ENCODE data around the gene PBX1.
"Not testable (repeated sequence)": the region's sequence is repeated elsewhere in the genome, so short reads cannot be mapped to it uniquely, and the experiment has no call there.

The PBX1 gene

DNA sequence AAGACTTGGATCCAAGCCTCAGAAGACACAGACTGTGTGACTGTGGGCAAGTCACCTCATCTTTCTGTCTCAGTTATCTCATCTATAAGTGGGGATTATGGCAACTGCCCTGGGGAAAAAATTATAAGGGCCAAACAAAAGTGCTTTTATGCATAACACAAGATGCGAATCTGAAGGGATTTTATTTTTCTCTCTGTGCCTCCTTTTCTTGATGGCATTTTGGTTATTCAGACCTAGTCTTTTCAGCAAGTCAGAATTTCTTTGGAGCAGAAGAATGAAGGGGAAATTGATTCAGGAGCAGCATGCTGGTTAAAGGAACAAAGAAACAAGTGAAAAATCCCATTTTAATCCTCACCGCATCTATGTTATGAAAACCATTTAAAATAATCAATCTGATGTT, 86.9 kb downstream of the PBX1 start:
- no peak for DNase-seq

GRCh38 chr1:164647211-164647610, 88.2 kb downstream of the PBX1 start:
- DNase-seq: no peak

DNA sequence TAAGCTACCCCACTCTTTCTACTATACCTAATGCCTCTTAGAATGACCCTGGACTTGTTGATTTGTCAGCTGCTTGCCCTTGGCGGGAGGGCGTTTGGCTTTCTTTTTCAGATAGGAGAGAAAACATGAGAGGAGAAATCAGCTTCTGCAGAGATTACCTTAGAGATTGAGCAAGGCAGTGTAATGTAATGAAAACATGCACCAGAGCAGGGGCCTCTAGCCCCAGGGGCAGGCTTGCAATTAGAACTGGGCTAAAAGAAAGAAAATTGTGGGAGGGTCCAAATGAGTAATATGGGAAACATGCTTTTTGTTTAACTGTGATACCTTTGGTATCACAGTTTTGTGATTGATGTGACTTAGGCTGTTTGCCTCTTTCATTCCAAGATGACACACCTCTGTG, 89.7 kb downstream of the PBX1 start:
- DNase-seq: no peak

- DNase-seq: no peak
Measured at GRCh38 chr1:164649146-164649545, 90.2 kb downstream of the PBX1 start.

GRCh38 chr1:164650531-164650930, 91.5 kb downstream of the PBX1 start:
- DNase-seq: no peak

GRCh38 chr1:164651351-164651951, 92.5 kb downstream of the PBX1 start:
- no peak for DNase-seq

DNA sequence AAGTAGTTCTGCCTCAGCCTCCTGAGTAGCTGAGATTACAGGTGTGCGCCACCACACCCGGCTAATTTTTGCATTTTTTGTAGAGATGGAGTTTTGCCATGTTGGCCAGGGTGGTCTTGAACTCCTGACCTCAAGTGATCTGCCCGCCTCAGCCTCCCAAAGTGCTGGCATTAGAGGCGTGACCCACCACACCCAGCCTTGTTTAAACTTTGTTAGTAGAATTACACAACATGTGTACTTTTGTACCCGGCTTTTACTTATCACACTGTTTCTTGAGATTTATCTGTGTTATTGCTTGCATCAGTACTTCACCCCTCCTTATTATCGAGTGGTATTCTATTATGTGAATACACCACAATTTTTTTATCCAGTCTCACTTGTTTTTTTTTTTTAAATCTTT, 94.0 kb downstream of the PBX1 start:
- not testable (repeated sequence) for DNase-seq

DNA sequence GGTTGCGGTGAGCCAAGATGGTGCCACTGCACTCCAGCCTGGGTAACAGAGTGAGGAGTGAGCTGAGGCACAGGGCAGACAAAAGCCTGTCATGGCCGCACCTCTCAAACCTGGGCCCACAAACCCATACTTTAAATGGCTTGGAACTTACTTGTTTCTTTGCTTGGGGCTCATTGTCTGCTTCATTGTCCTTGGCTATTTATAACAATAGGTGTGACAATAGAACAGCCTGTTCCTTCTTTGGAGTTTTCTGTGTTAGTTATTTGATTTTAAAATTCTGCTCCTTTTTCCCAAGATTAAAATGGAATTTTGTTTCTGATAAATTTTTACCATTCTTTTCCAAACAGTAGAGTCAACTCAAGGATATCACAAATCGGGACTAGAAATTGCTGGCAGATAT, 94.7 kb downstream of the PBX1 start:
- no peak for DNase-seq

DNA sequence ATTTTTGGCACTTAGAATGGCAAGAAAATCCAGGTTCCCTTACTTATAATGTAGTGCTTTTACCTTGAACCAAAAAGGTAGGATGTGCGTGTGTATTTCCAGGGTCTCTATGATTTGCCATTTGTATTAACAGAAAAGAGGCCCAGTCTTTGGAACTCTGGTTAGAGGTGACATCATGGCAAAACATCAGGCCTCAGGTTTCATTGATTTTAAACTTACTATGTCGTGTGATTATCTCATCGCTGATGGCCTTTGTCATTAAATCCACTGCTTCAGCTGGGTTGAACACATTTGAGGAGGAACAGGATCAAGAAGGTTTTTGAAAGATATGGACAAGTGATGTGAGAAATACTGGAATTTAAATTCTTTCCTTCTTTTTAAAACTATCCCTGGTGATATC, 95.2 kb downstream of the PBX1 start:
- no peak for DNase-seq

DNA sequence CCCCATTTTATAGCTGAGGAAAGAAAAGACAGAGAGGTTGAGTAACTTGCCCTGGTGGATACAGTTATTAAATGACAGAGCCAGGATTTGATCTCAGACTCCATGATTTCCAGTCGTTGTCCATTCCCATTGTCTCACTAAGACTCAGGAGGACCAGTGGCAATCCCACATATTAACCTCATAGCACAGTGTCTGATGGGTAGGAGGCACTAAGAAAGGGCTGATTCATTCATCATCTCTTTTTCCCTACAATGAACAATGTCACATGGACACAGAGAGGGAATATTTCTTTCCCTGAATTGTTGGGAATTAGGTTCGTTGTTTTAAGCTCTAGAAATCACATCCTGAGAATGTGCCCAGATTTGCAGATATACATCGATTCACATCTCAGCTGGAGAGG, 99.9 kb downstream of the PBX1 start:
- no peak for DNase-seq

DNA sequence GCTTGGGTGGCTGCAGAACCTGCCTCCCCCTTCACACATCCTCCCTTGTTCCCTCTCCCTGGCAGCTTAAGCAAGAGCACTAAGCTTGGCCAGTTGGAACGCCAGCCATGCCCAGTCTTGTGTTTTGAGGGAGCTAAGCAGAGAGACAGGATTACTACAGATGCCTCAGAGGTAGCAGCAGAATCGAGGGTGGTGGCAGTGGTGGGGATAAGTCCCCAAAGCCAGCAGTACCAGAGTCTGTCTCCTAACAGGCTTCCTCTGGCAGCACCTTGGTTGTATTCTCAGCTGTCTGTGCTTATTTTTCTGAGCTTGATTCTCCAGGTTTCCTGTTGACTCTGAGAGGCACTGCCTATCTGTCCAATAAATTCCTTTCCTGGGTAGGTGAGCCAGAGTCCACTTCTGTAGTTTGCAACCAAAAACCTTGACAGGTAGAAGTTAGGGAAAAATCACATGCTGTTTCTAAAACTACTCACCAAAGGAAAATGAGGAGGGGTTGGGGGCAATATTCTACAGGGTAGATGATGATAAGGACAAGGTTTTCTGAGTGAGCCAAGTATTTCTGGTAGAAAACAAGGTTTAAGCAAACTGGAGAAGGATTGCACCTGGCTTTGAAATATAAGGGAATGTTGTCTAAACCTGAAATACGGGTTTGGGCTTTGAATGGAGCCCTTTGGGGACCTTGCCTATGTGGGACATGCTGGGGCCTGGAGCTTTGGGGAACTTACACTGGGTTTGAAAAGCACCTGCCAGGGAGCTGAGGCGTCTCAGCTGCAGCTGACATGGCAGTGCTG, 100.8 kb downstream of the PBX1 start:
- no peak for DNase-seq

- peak; percentile 3 to 29 for DNase-seq
Measured at GRCh38 chr1:164660412-164660772, 101.4 kb downstream of the PBX1 start.

GRCh38 chr1:164660775-164661174, 101.8 kb downstream of the PBX1 start:
- DNase-seq: no peak

DNA sequence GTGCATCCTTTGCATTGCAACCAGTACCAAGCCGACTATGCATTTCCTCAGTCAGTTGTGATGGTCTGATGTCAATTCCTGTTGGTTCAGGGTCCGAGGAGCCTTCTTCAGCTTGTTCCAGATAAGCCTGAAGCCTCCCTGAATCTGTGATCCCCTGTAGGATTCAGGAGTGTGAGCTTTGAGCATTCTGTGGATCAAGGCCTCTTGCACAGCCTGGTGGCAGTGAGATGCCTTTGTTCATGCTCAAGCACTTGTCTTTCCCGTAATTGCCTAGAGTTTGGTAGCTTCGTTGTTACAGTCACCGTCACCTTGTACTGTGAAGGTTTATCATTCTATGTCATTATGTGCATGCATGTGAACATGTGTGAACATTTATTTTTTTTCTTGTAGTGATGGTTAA, 103.5 kb downstream of the PBX1 start:
- DNase-seq: no peak

DNA sequence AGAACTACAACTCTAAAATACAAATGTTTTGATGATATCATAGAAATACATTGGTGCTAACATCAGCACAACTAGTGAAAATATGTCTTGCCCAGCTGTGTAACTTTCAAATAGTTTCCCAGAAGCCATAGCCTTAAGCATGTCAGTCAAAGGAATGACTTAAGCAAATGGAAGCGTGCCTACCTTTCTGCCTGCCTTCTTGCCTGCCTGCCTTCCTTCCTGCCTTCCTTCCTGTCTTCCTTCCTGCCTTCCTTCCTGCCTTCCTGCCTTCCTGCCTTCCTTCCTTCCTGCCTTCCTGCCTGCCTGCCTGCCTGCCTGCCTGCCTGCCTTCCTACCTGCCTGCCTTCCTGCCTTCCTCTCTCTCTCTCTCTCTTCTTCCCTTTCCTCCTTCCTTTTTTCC, 104.0 kb downstream of the PBX1 start:
- DNase-seq: no peak

DNA sequence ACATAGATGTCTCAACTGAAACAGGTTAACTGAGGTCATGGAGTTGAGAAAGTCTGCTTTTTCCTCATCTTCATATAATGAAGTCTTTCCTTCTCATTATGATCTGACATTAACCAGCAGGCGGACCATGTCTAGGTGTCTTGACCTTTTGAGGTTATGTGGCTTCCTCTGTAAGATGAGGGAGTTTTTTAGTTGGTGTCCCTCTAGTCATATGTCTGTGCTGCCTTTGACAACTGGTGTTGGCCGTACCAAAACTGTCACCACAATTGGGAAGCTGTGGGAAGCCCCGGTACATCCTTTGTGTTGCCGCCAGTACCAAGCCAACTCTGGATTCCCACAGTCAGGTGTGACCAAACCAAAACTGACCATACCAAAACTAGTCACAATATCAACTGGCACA, 105.1 kb downstream of the PBX1 start:
- no peak for DNase-seq

- no peak for DNase-seq
Measured at GRCh38 chr1:164667001-164667400, 108.0 kb downstream of the PBX1 start.

DNA sequence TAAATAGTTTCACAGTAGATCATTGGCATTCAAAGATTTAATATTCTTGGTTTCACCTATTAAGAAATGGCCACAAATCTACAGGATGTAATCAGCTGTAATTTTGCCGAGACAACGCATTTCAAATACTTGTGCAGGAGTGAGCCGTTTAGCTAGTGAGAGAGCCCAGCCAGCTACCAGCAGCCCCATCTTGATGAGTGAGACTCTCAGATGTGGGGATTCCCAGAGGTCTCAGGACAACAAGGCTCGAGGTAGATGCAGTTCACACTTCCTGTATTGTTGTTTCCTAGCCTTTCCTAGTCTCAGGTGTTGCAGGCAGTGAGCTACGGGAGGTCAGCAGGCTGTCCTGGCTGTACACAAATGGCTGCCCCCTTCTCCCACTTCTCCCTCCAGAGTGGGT, 108.6 kb downstream of the PBX1 start:
- no peak for DNase-seq

DNA sequence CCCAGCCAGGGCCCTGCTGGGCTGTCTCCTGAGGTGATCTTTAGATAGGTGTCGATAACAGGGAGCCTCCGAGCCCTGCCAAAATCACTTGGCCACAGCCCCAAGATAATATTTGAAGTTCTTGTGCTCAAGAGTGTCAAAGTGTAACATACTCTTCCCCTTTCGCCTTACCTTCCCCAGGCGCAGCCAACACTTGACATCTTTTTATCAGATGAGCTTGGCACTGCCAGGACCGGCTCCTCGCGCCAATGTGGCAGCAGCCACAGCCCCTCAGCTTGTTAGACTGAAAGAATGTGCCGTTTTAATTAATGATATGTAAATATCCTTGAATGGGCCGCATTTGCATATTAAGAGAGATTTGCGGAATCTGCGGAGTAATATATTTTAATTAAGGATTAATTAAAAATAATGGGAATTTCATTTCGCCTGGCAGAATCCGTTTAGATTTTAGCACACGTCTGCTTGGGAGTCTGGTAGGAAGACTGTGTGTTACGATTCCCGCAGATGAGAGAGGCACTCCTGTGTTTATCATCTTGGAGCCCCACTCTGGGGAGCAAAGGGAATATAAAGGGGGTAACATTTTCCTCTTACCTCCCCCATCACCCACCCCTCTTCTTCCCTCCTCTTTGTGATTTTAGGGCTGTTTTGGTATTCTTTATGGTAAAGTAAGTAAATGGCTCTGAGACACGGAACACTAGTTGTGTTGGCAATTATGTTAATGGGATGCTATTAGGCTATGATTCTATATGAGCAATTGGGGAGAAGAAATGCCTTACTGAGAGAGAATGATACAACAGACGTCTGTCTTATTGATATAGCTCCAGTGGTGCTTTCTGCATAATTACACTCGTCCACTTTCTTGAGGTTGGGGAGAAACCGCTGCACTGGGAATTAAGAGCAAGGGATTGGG, 109.8 kb downstream of the PBX1 start:
- no peak for DNase-seq

GRCh38 chr1:164670026-164670425, 111.0 kb downstream of the PBX1 start:
- DNase-seq: no peak

GRCh38 chr1:164670786-164671185, 111.8 kb downstream of the PBX1 start:
- no peak for DNase-seq

GRCh38 chr1:164671323-164671965, 112.5 kb downstream of the PBX1 start:
- DNase-seq: no peak

DNA sequence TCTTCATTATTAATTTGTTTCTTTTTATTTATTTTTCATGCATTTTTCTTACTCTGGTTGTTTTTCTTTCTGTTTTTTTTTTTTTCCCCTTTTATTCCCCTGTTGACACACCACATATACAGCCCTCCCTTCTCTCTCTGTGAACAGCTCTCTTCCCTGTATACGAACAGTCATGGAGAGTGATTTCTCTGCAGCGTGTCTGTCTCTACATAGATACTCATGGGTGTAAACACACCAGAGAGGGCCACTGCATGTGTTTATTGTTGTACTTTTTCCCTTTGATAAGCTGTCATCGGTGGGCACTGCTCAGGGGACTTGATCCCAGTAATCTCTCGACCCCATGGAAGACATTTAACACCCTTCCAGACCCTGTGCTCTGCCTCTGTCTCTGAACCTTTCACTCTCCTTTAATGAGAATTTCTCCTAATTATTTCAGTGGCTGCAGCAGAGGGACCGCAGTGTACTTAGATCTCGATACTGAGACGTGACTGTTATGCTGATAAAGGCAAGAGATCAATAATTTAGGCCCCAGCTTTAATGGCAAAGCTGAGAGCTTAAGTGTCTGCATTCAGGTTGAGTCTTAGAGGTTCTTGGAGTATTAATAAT, 113.1 kb downstream of the PBX1 start:
- no peak for DNase-seq

Measured in CD4-positive, alpha-beta T cell treated with Interferon alpha-2 for 1 hour (primary cell).